HUES6 (cell line): ENCODE measurements around the gene PVALEF.
A peak's percentile ranks its signal among the peaks of the same experiment; 100 is the strongest.

Experiments
- H3K27ac ChIP-seq: 2 replicates; pipeline ENCODE4 v1.7.0; 2013; ENCODE audit warnings: low read depth, mild to moderate bottlenecking, low read length, inconsistent platforms
- H3K27me3 ChIP-seq: 2 replicates; pipeline ENCODE4 v1.6.1; 2013; ENCODE audit warnings: low read length; ENCODE audit not compliant: control insufficient read depth, insufficient read depth
- H3K36me3 ChIP-seq: 2 replicates; pipeline ENCODE4 v1.6.1; 2013; ENCODE audit warnings: low read length; ENCODE audit not compliant: control insufficient read depth, insufficient read depth
- H3K4me1 ChIP-seq: 2 replicates; pipeline ENCODE4 v1.6.1; 2013; ENCODE audit warnings: low read length; ENCODE audit not compliant: control insufficient read depth, insufficient read depth
- H3K4me3 ChIP-seq: 2 replicates; pipeline ENCODE4 v1.5.1; 2013; ENCODE audit warnings: low read depth, low read length
- H3K9ac ChIP-seq: one replicate; pipeline ENCODE4 v1.6.1; 2013; ENCODE audit warnings: mild to moderate bottlenecking, low read length
- H3K9me3 ChIP-seq: 2 replicates; pipeline ENCODE4 v1.6.1; 2013; ENCODE audit warnings: low read depth, low read length; ENCODE audit not compliant: control insufficient read depth, insufficient read depth

The PVALEF gene

GRCh38 chr17:81165246-81166032, at the start of gene PVALEF:
Gene PVALEF (plus strand): TSS chr17:81165507. CDS start chr17:81181227, 15,720 bp downstream.
- no peaks in the 10 kb centered on the region for H3K9me3 ChIP-seq
- H3K27ac ChIP-seq, result no peak within 1 kb of the TSS
- H3K36me3 ChIP-seq, result no peaks in the 10 kb centered on the region
- H3K4me1 ChIP-seq, result no peaks in the 10 kb centered on the region
- H3K27me3 ChIP-seq, result peaks cover 37% of the 10 kb centered on the region; the same call in 1 of the 2 replicates
- H3K4me3 ChIP-seq, result peak within 1 kb of the TSS; percentile 57
- no peak within 1 kb of the TSS for H3K9ac ChIP-seq

GRCh38 chr17:81115749-81116464, 49.4 kb upstream of the PVALEF start:
- H3K9me3 ChIP-seq, result no peaks in the 10 kb centered on the region
- H3K4me1 ChIP-seq, result no peaks in the 10 kb centered on the region; the same call in 1 of the 2 replicates
- H3K27ac ChIP-seq, result no peak overlapping the region
- H3K27me3 ChIP-seq, result no peaks in the 10 kb centered on the region
- H3K9ac ChIP-seq, result no peak overlapping the region
- H3K36me3 ChIP-seq, result no peaks in the 10 kb centered on the region
- H3K4me3 ChIP-seq, result no peak overlapping the region

GRCh38 chr17:81116704-81117103, 48.6 kb upstream of the PVALEF start:
- no peak overlapping the region for H3K27ac ChIP-seq
- no peak overlapping the region for H3K9ac ChIP-seq
- no peaks in the 10 kb centered on the region; the same call in 1 of the 2 replicates for H3K4me1 ChIP-seq
- H3K36me3 ChIP-seq, result no peaks in the 10 kb centered on the region
- H3K27me3 ChIP-seq, result no peaks in the 10 kb centered on the region
- H3K9me3 ChIP-seq, result no peaks in the 10 kb centered on the region
- no peak overlapping the region for H3K4me3 ChIP-seq

- H3K36me3 ChIP-seq, result no peaks in the 10 kb centered on the region
- H3K27ac ChIP-seq, result no peak overlapping the region
- no peaks in the 10 kb centered on the region; the same call in 1 of the 2 replicates for H3K4me1 ChIP-seq
- no peaks in the 10 kb centered on the region for H3K27me3 ChIP-seq
- H3K4me3 ChIP-seq, result no peak overlapping the region
- no peaks in the 10 kb centered on the region for H3K9me3 ChIP-seq
- no peak overlapping the region for H3K9ac ChIP-seq
Observed at GRCh38 chr17:81117672-81118198, 47.6 kb upstream of the PVALEF start.

GRCh38 chr17:81118308-81119221, 46.7 kb upstream of the PVALEF start:
- Histone ChIP-seq H3K27ac (no peak overlapping the region), H3K9me3 (no peaks in the 10 kb centered on the region), H3K36me3 (no peaks in the 10 kb centered on the region), H3K4me1 (no peaks in the 10 kb centered on the region; the same call in 1 of the 2 replicates), H3K9ac (no peak overlapping the region), H3K4me3 (peak overlapping the region; percentile 67), H3K27me3 (no peaks in the 10 kb centered on the region)

- H3K4me3 ChIP-seq, result peak overlapping the region; percentile 67
- no peaks in the 10 kb centered on the region for H3K27me3 ChIP-seq
- H3K9me3 ChIP-seq, result no peaks in the 10 kb centered on the region
- no peaks in the 10 kb centered on the region for H3K36me3 ChIP-seq
- H3K4me1 ChIP-seq, result no peaks in the 10 kb centered on the region; the same call in 1 of the 2 replicates
- no peak overlapping the region for H3K9ac ChIP-seq
- no peak overlapping the region for H3K27ac ChIP-seq
Observed at GRCh38 chr17:81119223-81120148, 45.8 kb upstream of the PVALEF start.

GRCh38 chr17:81120149-81120484, 45.2 kb upstream of the PVALEF start:
- no peaks in the 10 kb centered on the region; the same call in 1 of the 2 replicates for H3K4me1 ChIP-seq
- H3K27me3 ChIP-seq, result no peaks in the 10 kb centered on the region
- no peak overlapping the region for H3K9ac ChIP-seq
- H3K27ac ChIP-seq, result peak overlapping the region; percentile 55; the same call in 1 of the 2 replicates
- no peak overlapping the region; the same call in 1 of the 2 replicates for H3K4me3 ChIP-seq
- no peaks in the 10 kb centered on the region for H3K9me3 ChIP-seq
- H3K36me3 ChIP-seq, result no peaks in the 10 kb centered on the region

GRCh38 chr17:81120695-81121621, 44.3 kb upstream of the PVALEF start:
- no peak overlapping the region for H3K9ac ChIP-seq
- peak overlapping the region; percentile 55 for H3K27ac ChIP-seq
- H3K9me3 ChIP-seq, result no peaks in the 10 kb centered on the region
- no peaks in the 10 kb centered on the region for H3K36me3 ChIP-seq
- H3K4me1 ChIP-seq, result no peaks in the 10 kb centered on the region; the same call in 1 of the 2 replicates
- H3K27me3 ChIP-seq, result no peaks in the 10 kb centered on the region
- H3K4me3 ChIP-seq, result no peak overlapping the region
